CD4-positive, alpha-beta memory T cell (primary cell): ENCODE results near the gene ADCY7. TPM values are rescaled to one million over a fixed set of nuclear protein-coding genes. Genes with fewer than 3 reads are reported as not detected.

ENCODE experiments used
- CTCF ChIA-PET: fragments of 350-600 bp; sonication (Branson Sonifier 250); formaldehyde crosslinking; loops from one replicate; lab custom pipeline; 2021; ENCODE audit warnings: inconsistent platforms; ENCODE audit not compliant: partially characterized antibody; lab: Charles Lee
- POLR2A ChIA-PET: fragments of 350-600 bp; sonication (Branson Sonifier 250); formaldehyde crosslinking; loops from one replicate; lab custom pipeline; 2021; ENCODE audit not compliant: partially characterized antibody; lab: Charles Lee
- DNase-seq, 5 donors: peaks; one replicate each; pipeline versions ENCODE4 v3.0.0 to v3.0.0-alpha.2; 2020 to 2022; ENCODE audit warnings: mixed read lengths in 1 of 5
- H3K27ac ChIP-seq: one replicate; pipeline ENCODE4 v1.7.0; 2013; ENCODE audit warnings: low read depth, low read length
- H3K27me3 ChIP-seq: 2 replicates; pipeline ENCODE4 v1.7.0; 2013; ENCODE audit warnings: mild to moderate bottlenecking, low read length, moderate library complexity; ENCODE audit not compliant: insufficient read depth
- H3K36me3 ChIP-seq: 2 replicates; pipeline ENCODE4 v1.7.0; 2013; ENCODE audit warnings: mild to moderate bottlenecking, low read length, moderate library complexity; ENCODE audit not compliant: insufficient read depth
- H3K4me1 ChIP-seq: 2 replicates; pipeline ENCODE4 v1.7.0; 2013; ENCODE audit warnings: mild to moderate bottlenecking, low read length, moderate library complexity; ENCODE audit not compliant: insufficient read depth
- H3K4me3 ChIP-seq, 2 donors: one replicate each; pipeline ENCODE4 v1.7.0; 2013; ENCODE audit warnings: low read length in 2 of 2, mild to moderate bottlenecking in 1 of 2
- H3K9me3 ChIP-seq, 2 donors: one replicate each; pipeline ENCODE4 v1.7.0; 2013; ENCODE audit warnings: low read length in 2 of 2, control low read depth in 1 of 2; ENCODE audit not compliant: control insufficient read depth in 1 of 2
- H3K27ac Mint-ChIP-seq, 7 donors: one replicate each; pipeline ENCODE4 v1.8.0; 2020 to 2021; ENCODE audit warnings: mixed read lengths in 7 of 7, mild to moderate bottlenecking in 6 of 7, inconsistent platforms in 3 of 7, moderate library complexity in 3 of 7
- H3K27me3 Mint-ChIP-seq, 2 donors: one replicate each; pipeline ENCODE4 v1.8.0; 2020 to 2021; ENCODE audit warnings: mixed read lengths in 2 of 2
- H3K36me3 Mint-ChIP-seq, 2 donors: one replicate each; pipeline ENCODE4 v1.8.0; 2020 to 2021; ENCODE audit warnings: mixed read lengths in 2 of 2, inconsistent platforms in 1 of 2, mild to moderate bottlenecking in 1 of 2
- H3K4me1 Mint-ChIP-seq, 4 donors: one replicate each; pipeline ENCODE4 v1.8.0; 2020 to 2021; ENCODE audit warnings: mixed read lengths in 4 of 4, mild to moderate bottlenecking in 1 of 4
- H3K4me3 Mint-ChIP-seq, 8 donors: one replicate each; pipeline ENCODE4 v1.8.0; 2020 to 2021; ENCODE audit warnings: mixed read lengths in 8 of 8, mild to moderate bottlenecking in 7 of 8, moderate library complexity in 6 of 8, inconsistent platforms in 3 of 8
- H3K9me3 Mint-ChIP-seq, 8 donors: one replicate each; pipeline ENCODE4 v1.8.0; 2020 to 2021; ENCODE audit warnings: mixed read lengths in 8 of 8, mild to moderate bottlenecking in 5 of 8, inconsistent platforms in 3 of 8, moderate library complexity in 1 of 8
- intact Hi-C: fragments of 100-400 bp; cut with micrococcal nuclease; formaldehyde crosslinking; loops from one replicate; pipeline ENCODE4 v1.15.1; 2023
- polyA plus RNA-seq, 2 donors: library from polyadenylated mRNA; unstranded; fragments of 300-500 nt; fragmentation: Illumina TruSeq; gene quantifications; one replicate each; pipeline ENCODE4 v1.2.3, GENCODE V29; 2021
- total RNA-seq, 2 experiments: library from RNA; stranded (reverse); gene quantifications; one replicate each; pipeline ENCODE4 v1.2.3, GENCODE V29; 2021

Gene ADCY7
- total and polyA plus RNA-seq, 4 experiments from 2014 or later = 34.8 to 235 (median 150) TPM

DNA sequence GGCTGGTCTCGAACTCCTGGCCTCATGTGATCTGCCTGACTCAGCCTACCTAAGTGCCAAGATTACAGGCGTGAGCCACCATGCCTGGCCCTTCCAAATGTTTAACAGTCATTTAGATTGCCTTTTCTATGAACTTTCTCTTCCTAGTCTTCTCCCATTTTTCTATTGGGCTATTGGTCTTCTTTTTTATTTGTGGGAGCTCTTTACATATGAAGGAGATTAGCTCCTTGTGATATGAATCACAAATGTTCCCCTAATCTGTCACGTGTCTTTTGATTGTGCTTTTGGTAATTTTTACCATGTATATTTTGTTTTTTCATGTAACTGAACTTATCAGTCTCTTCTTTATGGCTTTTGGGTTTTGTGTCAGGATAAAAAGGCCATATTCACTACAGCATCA, 11.9 kb downstream of the ADCY7 start:
- peaks cover 58 to 100% (median 87%) of the 10 kb centered on the region in 4 donors for H3K4me1 Mint-ChIP-seq
- intact Hi-C loops = no loop called here
- H3K27me3 Mint-ChIP-seq = no peaks in the 10 kb centered on the region
- ChIA-PET POLR2A (interaction anchor here (0.6 to 12.4 kb wide), 16 partner anchors 8 to 422 kb away, joined by 3 to 252 read pairs (median 4); partner anchors contain the start of genes ADCY7 and SNX20), CTCF (interaction anchor here (0.7 to 7.9 kb wide), 12 partner anchors 9 to 528 kb away, joined by 3 to 99 read pairs (median 4); partner anchors contain the start of genes ADCY7 and CNEP1R1)
- H3K27ac ChIP-seq = peak overlapping the region; percentile 41
- no peaks in the 10 kb centered on the region for H3K27me3 ChIP-seq
- H3K9me3 Mint-ChIP-seq = peaks cover 0 to 3% (median 0%) of the 10 kb centered on the region in 8 donors
- peaks cover 3 to 39% of the 10 kb centered on the region in 2 donors for H3K36me3 Mint-ChIP-seq
- no peaks in the 10 kb centered on the region for H3K9me3 ChIP-seq
- H3K4me3 ChIP-seq = no peak overlapping the region
- no peaks in the 10 kb centered on the region for H3K36me3 ChIP-seq
- H3K4me3 Mint-ChIP-seq = peak overlapping the region; percentile 70 to 86 (median 78)
- peaks cover 98% of the 10 kb centered on the region for H3K4me1 ChIP-seq
- DNase-seq = no peak
- H3K27ac Mint-ChIP-seq = peak overlapping the region; percentile 88 to 99 (median 93)

DNA sequence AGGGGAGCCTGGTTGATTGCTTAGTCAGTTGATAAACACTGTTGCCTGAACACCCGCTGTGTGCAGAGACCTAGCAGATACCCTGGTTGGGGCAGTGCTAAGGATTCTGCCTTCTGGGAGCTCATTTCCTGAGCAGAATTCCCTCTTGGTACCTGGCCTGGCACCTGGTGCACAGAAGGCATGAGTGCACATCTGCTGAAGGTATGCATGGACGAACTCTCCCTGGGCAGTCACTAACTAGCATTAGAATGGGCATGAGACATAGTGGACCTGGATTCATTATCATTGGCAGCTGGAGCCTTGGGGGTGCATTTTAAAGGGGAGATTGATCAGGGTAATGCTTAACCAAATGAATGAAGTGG, 13.1 kb downstream of the ADCY7 start:
- H3K4me1 Mint-ChIP-seq = peaks cover 58 to 100% (median 87%) of the 10 kb centered on the region in 4 donors
- CTCF ChIA-PET = interaction anchor here (0.9 to 7.9 kb wide), 5 partner anchors 13 to 386 kb away, joined by 3 to 99 read pairs (median 11); partner anchors contain the start of gene ADCY7
- intact Hi-C loops = no loop called here

DNA sequence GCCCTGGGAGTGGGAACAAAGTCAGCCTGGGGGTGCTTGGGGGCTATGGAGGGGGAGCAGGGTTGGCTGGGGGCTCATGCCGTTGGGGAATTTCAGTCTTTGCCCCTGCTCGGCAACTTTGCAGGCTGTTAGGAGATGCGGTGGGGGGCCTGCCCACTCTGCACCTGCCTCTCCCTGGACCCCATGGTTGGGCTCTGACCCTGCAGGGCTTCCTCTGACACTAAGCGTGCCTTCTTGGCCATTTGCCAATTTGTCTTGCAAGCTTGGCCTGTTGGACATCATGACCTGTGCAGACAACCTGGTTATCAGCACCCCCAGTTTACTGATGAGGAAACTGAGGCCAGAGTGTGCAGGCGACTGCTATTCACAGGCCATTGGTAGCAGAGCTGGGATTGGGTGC, 14.6 kb downstream of the ADCY7 start:
- peak in 1 of 5 donors; percentile 24 for DNase-seq
- Histone ChIP-seq H3K27ac (peak overlapping the region; percentile 1), H3K4me1 (peaks cover 100% of the 10 kb centered on the region), H3K36me3 (no peaks in the 10 kb centered on the region), H3K9me3 (no peaks in the 10 kb centered on the region), H3K27me3 (no peaks in the 10 kb centered on the region), H3K4me3 (no peak overlapping the region)
- POLR2A ChIA-PET = interaction anchor here (1.4 to 12.4 kb wide), 5 partner anchors 10 to 46 kb away, joined by 3 to 252 read pairs (median 8); partner anchors contain the start of gene ADCY7
- CTCF ChIA-PET = interaction anchor here (1.1 to 7.9 kb wide), 4 partner anchors 7 to 74 kb away, joined by 3 to 99 read pairs (median 16); partner anchors contain the start of gene ADCY7
- intact Hi-C loops = loop anchor here (2.0 kb wide), 1 partner anchor 14 kb away; the partner anchor contains the start of gene ADCY7
- no peaks in the 10 kb centered on the region for H3K27me3 Mint-ChIP-seq
- peaks cover 60 to 100% (median 90%) of the 10 kb centered on the region in 4 donors for H3K4me1 Mint-ChIP-seq
- peaks cover 7 to 39% of the 10 kb centered on the region in 2 donors for H3K36me3 Mint-ChIP-seq
- peak overlapping the region in 6 of 8 donors; percentile 76 to 92 (median 84) for H3K4me3 Mint-ChIP-seq
- peak overlapping the region in 6 of 7 donors; percentile 43 to 99 (median 76) for H3K27ac Mint-ChIP-seq
- H3K9me3 Mint-ChIP-seq = peaks cover 0 to 3% (median 0%) of the 10 kb centered on the region in 8 donors

More for the DNA sequence above, 13.1 kb downstream of the ADCY7 start:
- H3K4me3 Mint-ChIP-seq = peak overlapping the region in 6 of 8 donors; percentile 37 to 86 (median 72)
- no peaks in the 10 kb centered on the region for H3K27me3 Mint-ChIP-seq
- H3K27ac Mint-ChIP-seq = peak overlapping the region; percentile 77 to 99 (median 93)
- POLR2A ChIA-PET = interaction anchor here (1.2 to 12.4 kb wide), 7 partner anchors 9 to 77 kb away, joined by 3 to 252 read pairs (median 6); partner anchors contain the start of gene ADCY7
- H3K36me3 Mint-ChIP-seq = peaks cover 3 to 30% of the 10 kb centered on the region in 2 donors
- Histone ChIP-seq H3K4me3 (no peak overlapping the region), H3K36me3 (no peaks in the 10 kb centered on the region), H3K27me3 (no peaks in the 10 kb centered on the region), H3K4me1 (peaks cover 100% of the 10 kb centered on the region), H3K9me3 (no peaks in the 10 kb centered on the region), H3K27ac (no peak overlapping the region)
- no peak for DNase-seq
- H3K9me3 Mint-ChIP-seq = peaks cover 0 to 3% (median 0%) of the 10 kb centered on the region in 8 donors

DNA sequence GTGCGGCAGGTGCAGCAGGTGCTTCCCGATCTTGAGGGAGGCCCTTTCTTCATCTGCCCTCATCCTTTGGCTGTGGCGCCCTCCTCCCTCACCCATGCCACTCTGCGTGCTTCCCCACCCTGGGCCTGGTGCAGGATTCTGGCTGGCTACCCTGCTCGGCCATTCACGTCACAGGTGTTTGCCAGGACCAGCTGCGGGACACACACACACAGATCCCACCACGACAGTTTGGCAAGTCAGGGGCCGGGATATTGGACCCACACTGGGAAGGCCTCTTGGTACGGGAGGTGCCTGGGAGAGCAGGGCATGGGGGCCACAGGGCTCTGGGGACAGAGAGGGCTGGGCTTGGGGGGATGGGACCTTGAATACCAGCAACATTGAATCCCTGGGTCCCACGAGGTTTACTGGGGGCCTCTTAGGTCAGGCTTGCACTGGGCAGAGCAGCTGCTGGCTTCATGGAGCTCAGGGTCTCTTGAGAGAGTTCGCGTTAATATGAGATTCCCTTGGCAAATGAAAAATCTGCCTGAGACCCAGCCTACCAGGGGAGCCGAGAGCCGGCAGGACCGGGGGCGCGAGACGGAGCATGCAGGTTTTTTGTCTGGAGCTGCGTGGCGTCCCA, 15.1 kb downstream of the ADCY7 start:
- Mint-ChIP-seq H3K9me3 (peaks cover 0 to 3% (median 0%) of the 10 kb centered on the region in 8 donors), H3K27me3 (no peaks in the 10 kb centered on the region), H3K4me3 (peak overlapping the region; percentile 76 to 92 (median 82)), H3K27ac (peak overlapping the region; percentile 52 to 99 (median 88)), H3K36me3 (peaks cover 11 to 42% of the 10 kb centered on the region in 2 donors), H3K4me1 (peaks cover 61 to 97% (median 86%) of the 10 kb centered on the region in 4 donors)
- Histone ChIP-seq H3K27ac (peak overlapping the region; percentile 57), H3K27me3 (no peaks in the 10 kb centered on the region), H3K4me3 (peak overlapping the region in 1 of 2 donors; percentile 21), H3K4me1 (peaks cover 98% of the 10 kb centered on the region), H3K9me3 (no peaks in the 10 kb centered on the region), H3K36me3 (no peaks in the 10 kb centered on the region)
- ChIA-PET POLR2A (interaction anchor here (0.6 to 12.4 kb wide), 13 partner anchors 9 to 107 kb away, joined by 3 to 252 read pairs (median 4); partner anchors contain the start of gene ADCY7), CTCF (interaction anchor here (1.0 to 7.9 kb wide), 9 partner anchors 7 to 525 kb away, joined by 3 to 99 read pairs (median 5); partner anchors contain the start of gene ADCY7)
- intact Hi-C loops = loop anchor here (2.0 kb wide), 1 partner anchor 15 kb away; the partner anchor contains the start of gene ADCY7
- no peak for DNase-seq

DNA sequence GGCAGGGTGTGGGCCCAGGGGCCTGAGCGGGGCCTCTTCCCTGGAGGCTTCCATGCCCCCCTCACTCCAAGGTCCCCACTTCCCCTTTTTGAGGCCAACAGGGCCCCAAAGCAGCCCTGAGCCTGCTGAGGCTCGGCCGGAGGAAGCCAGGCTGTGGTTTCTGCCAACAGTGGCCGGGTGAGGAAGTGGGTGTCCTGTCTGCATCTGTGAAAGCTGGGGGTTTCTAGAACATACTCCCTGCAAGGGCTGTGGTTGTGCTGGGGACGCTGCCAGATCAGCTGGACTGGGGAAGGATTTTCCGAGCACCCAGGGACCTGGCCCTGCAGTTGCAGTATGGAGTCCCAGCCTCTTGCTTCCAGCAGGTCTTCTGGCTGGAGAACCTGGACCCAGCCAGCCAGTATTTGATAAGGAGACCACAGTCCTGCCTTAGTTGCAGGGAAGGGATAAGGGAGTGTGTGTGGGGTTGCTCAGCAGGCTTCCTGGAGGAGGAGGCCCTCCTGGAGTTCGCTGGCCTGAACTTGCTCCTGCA, 15.7 kb downstream of the ADCY7 start:
- H3K4me1 ChIP-seq = peaks cover 93% of the 10 kb centered on the region
- POLR2A ChIA-PET = interaction anchor here (0.6 to 12.4 kb wide), 13 partner anchors 9 to 385 kb away, joined by 3 to 252 read pairs (median 4); partner anchors contain the start of gene ADCY7
- DNase-seq = peak; percentile 62 to 84 (median 67)
- Mint-ChIP-seq H3K27me3 (no peaks in the 10 kb centered on the region), H3K36me3 (peaks cover 15 to 43% of the 10 kb centered on the region in 2 donors), H3K27ac (peak overlapping the region; percentile 77 to 99 (median 91)), H3K9me3 (peaks cover 0 to 5% (median 0%) of the 10 kb centered on the region in 8 donors), H3K4me3 (peak overlapping the region; percentile 76 to 92 (median 82)), H3K4me1 (peaks cover 58 to 94% (median 80%) of the 10 kb centered on the region in 4 donors)
- intact Hi-C loops = no loop called here
- H3K27me3 ChIP-seq = no peaks in the 10 kb centered on the region
- peak overlapping the region; percentile 57 for H3K27ac ChIP-seq
- CTCF ChIA-PET = interaction anchor here (0.9 to 7.9 kb wide), 9 partner anchors 8 to 524 kb away, joined by 3 to 99 read pairs (median 5); partner anchors contain the start of gene ADCY7
- H3K9me3 ChIP-seq = no peaks in the 10 kb centered on the region
- H3K36me3 ChIP-seq = no peaks in the 10 kb centered on the region
- peak overlapping the region in 1 of 2 donors; percentile 21 for H3K4me3 ChIP-seq

DNA sequence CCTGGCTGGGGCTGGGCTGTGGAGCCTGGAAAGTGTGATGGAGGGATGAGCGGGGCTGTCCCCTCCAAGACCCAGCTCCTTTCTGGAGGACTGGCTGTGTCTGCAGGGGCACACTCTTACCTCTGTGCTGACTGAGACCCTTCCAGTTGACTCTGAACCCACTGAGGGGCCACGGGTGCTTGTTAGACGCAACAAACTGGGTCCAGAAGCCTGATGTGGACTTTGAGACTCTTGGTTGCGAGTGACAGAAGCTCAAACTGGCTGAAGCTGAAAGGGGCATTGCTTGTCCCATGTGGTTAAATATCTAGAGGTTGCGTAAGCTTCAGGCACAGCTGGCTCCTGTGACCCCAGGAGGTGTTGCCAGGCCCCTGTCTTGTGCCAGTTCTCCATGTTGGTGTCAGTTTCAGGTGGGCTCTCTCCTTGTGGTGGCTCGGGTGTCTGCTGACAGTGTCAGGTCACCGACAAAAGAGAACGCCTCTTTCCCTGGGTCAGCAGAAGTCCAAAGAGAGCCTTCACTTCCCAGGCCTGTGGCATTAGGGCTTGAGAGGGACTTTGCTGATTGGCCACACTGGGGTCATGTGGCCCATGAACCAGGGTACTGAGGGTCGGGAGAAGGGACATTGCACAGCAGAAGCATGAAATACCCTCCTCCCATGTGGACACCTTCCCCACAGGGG, 16.7 kb downstream of the ADCY7 start:
- H3K36me3 Mint-ChIP-seq = peaks cover 12 to 37% of the 10 kb centered on the region in 2 donors
- no peak overlapping the region for H3K4me3 ChIP-seq
- ChIA-PET POLR2A (interaction anchor here (0.9 to 12.4 kb wide), 8 partner anchors 9 to 384 kb away, joined by 3 to 252 read pairs (median 6); partner anchors contain the start of gene ADCY7), CTCF (interaction anchor here (0.6 to 7.9 kb wide), 11 partner anchors 9 to 523 kb away, joined by 3 to 99 read pairs (median 5); partner anchors contain the start of gene ADCY7)
- DNase-seq = peak in 1 of 5 donors; percentile 25
- H3K27me3 Mint-ChIP-seq = no peaks in the 10 kb centered on the region
- intact Hi-C loops = no loop called here
- peak overlapping the region in 7 of 8 donors; percentile 79 to 92 (median 83) for H3K4me3 Mint-ChIP-seq
- H3K27ac ChIP-seq = peak overlapping the region; percentile 57
- H3K4me1 ChIP-seq = peaks cover 88% of the 10 kb centered on the region
- H3K4me1 Mint-ChIP-seq = peaks cover 52 to 90% (median 74%) of the 10 kb centered on the region in 4 donors
- H3K9me3 Mint-ChIP-seq = peaks cover 0 to 5% (median 0%) of the 10 kb centered on the region in 8 donors
- H3K27me3 ChIP-seq = no peaks in the 10 kb centered on the region
- peak overlapping the region; percentile 61 to 99 (median 89) for H3K27ac Mint-ChIP-seq
- no peaks in the 10 kb centered on the region for H3K9me3 ChIP-seq
- peaks cover 7% of the 10 kb centered on the region for H3K36me3 ChIP-seq
